ENCODE data around the gene ENTR1.

The ENTR1 gene

DNA sequence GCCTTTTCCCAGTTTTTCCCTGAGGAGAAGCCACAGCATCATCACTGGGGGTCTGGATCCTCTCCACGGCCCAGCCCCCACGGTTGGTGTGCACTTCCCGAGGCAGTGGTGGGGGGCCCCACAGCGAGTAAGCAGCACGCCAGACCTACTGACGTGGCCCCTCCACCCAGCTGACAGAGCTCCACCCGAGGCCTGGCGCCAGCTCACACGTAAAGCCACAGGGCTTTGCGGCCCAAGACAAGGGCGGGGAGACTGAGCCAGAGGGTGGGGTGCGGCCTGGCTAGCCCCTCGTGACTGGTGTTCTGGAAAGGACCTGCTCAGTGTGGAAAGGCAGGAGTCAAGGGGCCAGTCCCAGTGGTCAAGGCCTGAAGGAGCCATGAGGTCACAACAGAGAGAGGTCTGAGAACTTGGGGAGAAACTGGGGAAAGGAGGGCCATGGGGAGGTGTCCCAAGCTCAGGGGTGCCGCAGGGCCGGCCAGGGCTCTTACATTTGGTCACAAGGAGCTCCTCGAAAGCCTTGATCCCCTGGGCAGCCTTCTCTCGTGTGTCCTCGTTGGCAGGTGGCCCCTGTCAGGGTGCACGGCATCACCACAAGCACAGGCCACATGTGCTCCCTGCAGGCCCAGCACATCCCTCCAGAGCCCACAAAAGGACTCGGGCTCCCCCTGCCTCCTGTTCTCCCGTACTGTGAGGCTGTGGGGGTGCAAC lies 15.9 kb downstream of the ENTR1 start:
- no peak for DNase-seq

DNA sequence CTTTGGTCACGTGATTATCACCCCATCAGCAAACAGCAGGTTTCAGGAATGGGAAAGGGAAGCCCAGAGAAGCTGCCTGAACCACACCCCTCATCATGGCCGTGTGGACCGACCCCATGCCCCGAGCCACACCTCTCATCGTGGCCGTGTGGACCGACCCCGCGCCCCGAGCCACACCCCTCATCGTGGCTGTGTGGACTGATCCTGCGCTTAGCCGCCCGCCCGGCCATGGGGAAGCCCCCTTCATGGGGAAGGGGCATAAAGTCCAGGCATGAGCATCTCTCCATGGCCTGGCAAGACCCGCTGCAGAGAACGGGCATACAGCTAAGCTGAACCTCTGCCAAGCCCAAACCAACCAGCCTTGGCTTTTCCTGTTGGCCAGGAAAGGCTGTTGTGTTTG lies 16.9 kb downstream of the ENTR1 start:
- no peak for DNase-seq

DNA sequence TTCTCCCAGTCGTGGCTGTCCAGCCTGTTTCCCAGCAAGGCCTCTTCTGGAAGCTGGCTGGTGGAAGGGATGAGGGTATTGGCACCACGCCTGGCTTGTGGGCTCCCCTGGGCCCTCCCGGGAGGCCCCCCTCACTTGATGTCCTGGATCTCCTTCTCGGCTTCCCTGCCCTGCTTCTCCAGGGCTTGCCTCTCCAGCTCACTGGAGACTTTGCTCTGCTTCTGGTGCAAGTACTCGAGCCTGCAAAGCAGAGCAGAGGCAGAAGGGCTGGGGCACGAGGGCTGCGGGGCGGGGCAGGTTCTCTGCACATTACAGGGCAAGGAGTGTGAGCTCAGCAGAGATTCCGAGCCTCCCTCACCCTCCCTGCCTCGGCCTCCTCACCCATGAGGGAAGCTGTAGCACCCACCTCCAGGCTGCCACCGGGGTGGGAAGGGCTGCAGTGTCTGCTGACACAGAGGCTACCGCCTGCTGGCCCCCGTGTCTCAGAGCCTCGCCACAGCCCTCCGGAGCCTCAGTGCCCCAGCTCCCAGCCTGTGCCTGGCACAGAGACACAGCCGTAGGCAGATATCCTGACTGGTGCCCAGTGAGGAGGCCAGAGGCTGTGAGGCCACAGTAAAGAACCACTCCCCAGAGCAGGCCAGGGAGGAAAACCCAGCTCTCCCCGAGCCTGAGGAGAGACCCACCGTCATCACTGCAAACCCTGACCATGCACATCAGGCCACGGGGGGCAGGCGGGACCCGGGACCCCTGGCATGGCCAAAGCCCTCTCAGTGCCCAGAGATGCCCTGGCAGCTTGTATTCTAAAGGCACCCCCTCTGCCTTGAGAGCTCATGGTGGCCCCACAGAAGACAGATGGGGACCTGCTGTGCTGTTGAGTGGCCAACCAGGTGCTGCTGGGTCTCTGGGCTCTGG lies 17.6 kb downstream of the ENTR1 start:
- no peak for DNase-seq

DNA sequence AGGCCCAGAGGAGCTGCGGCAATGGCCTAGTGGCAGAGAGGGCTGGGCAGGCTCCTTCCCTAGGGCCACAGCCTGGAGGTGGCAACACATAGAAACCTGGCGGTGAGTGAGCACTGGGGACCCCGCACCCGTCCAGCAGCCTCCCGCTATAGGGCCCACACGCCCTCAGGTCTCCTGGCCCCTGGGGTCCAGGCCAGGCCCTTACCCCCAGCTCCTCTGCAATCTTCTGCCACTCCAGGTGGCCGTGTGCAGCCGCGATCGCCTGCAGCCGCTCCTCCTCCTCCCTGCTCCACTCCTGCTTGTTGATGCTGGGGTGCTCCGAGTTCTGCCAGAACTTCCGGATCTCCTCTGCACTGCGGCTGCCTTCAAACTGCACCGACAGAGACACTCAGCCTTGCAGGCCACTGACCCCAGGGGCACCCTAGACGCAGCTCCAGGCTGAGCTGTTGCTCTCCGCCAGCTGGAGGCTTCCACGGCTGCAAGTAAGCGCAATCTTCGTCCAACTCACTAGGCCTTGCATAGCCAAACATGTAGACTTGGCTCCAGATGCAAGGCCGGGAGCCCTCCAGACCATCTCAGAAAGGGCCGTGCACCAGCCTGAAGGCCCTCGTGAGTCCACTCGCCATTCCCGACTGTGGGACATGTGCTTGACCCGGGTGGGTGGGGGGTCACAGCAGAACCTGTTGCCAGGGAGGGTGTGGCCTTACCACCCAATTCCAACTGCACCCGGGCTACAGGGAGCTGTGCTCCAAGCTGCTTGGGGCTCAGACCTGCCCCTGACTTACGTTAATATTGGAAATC lies 18.5 kb downstream of the ENTR1 start:
- no peak for DNase-seq

DNA sequence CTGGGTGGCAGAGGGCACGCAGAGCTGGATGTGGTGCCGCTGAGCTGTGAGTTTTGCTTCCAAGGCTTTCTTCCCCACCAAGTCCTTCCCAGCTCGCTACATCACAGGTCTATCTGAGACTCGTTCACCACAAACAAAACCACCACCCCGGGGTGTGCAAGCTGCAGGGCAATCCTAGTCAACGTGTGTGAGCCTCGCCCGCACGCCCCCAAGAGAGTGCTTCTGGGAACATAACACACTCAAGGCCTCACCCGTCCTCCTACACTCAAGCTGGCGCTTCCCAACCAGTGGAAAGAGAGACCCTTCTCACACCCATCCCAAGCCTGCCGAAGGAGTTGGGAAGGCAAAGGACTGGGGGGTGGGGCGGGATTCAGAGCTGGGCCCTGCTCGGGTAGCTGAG lies 21.0 kb downstream of the ENTR1 start:
- DNase-seq: no peak

DNA sequence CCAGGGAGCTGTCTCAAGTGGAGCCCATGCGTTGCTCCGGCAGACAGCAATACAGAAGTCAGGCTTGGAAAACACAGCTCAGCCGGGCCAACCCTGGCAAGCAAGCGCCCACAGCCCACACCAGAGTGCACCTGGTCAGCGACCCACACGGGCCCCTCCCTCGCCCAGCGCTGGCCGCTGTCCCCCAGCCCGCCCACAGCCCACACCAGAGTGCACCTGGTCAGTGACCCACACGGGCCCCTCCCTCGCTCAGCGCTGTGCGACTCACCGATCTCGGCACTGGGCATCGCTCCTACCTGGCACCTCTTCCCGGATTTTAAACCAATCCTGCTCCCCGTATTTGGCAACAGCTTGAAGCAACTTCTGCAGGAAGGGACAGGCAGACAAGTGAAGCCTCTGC lies 23.2 kb downstream of the ENTR1 start:
- no peak for DNase-seq

DNA sequence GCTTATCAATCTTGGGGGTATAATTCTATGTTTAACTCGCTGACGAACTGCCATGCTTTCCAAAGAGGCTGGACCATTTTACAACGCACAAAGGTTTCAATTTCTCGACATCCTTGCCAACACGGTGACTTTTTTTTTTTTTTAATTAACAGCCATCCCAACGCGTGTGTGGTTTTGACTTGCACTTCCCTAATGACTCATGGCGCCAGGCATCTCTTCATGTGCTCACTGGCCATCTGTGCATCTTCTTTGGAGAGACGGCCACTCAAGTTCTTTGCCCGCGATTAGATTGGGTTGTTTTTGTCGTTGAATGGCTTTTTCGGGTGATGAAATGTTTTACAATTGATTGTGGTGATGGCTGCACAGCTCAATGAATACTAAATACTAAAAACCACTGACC lies 24.4 kb downstream of the ENTR1 start:
- no peak for DNase-seq

DNA sequence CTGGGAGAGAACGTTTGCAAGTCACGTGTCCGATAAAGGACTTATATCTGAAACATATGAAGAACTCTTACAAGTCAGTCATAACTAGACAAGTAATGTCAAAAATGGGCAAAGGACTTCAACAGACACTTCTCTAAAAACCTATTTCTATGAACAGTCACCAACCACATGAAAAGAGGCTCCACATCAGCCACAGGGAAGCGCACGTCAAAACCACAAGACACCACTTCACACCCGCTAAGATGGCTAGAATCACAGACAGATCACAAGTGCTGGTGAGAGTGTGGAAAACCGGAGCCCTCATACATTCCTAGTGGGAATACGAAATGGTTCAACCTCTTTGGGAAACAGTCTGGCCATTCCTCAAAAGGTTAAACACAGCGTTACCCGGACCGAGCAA lies 25.4 kb downstream of the ENTR1 start:
- no peak for DNase-seq

DNA sequence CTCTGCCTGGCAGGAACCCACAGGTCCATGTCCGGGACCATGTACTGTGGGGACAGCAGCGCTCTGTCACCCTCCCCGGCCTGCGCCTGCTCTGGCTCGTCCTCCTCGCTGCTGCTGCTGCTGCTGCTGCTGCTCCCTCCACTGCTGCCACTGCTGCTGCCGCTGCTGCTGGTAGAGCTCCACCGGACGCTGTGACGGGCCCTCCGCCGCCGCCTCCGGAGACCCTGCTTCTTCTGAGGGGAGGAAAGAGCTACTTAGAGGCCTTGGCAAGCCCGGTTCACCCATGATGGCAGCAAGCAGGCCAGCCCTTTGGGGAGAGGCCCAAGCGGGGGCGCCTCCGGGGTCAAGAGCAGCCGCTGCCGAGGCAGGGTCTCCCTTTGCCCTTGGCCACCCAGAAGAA lies 27.0 kb downstream of the ENTR1 start:
- no peak for DNase-seq

DNA sequence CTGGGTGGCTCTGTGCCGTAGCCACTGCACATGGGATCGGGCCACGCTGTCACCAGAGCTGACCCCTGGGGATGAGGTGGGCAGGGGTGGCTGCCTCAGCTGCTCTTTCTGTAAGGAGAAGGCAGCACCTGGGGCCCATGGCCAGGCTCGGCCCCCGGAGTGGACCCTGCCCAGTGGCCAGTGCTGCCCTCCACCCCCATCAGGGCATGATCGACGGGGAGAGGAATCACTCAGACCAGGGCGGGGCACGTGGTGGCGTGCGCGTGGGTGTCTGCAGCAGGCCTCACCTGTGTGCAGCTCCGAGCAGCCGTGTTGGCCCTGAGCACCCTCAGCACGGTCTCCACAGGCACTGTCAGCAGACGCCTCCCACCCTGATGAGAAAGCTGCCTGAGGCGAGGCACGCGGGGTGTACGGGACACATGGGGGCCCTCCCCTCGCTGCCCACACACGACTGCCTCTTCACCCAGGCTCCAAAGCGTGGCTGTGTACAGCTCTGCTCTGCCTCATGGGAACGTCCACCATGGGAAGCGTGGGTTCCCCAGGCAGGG lies 28.4 kb downstream of the ENTR1 start:
- DNase-seq: no peak

DNA sequence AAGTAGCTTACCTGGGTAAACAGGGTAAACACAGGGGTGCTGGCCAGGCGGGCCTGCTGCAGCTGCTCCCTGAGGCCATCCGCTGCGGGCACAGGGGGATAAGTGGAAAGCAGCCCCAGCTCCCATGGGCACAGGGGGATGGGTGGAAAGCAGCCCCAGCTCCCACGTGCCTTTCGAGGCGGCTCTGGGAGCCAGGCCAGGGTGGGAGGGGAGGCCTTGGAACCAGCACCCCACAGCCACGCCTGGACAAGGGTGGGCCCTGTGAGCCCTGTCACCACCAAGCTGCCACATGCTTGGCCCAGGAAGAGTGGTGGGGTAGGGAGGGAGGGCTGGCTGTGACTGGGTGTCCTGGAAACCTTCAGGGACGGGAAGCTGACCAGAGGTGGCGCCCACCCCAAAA lies 29.1 kb downstream of the ENTR1 start:
- no peak for DNase-seq

DNA sequence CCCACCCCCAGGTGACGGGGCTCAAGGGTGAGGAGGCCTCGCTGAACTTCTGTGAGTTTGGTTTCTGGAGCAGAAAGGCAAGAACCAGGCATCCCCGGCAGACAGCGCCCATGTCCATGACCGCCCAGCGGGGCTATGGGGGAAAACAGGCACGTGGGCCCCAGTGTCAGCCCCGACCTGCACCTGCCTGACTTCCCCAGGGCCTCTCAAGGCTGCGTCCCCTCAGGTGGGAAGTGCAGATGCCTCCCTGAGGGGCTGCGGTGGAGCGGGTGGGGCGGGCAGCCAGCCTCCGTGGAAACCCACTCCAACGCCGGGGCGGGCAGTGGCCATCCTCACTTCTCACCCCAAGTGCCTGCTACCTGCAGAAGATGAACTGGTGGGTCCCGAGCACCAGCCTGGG lies 30.0 kb downstream of the ENTR1 start:
- DNase-seq: no peak

DNA sequence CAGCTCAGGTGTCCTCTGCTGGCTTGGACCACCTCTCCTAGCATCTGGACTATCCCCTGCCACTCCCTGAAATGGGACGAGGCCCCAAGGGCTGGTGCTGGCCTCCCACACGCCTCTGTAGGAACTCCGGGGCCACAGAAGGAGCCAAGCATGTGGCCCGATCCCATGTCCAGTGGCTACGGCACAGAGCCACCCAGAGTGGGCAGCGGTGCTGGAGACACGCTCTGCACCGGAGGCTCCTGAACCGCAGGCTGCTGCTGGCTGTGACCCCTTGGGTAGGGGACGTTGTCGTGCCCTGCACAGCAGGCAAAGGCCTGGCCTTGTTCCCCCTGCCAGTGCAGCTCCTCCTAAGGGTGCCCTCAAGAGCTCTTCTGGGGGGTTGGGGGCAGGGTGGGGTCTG lies 30.5 kb downstream of the ENTR1 start:
- no peak for DNase-seq

DNA sequence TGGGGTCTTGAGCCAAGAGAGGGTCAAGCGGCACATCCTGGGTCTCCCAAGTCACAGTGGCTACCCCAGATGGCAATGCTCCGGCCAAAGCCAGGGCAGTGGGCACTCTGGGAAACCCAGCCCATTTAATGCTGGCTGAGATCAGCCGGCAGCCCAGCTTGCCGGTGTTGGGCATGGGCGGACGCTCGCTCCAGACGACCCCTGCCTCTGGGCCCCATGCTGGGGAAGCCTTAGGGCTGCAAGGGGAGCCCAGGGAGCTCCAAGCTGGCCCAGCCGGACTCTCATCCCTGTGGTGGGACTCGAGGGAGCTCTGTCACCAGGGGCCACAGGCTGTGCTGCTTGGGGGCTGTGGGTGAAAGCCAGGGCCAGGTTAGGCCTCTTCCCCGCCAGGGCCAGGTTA lies 31.0 kb downstream of the ENTR1 start:
- no peak for DNase-seq

DNA sequence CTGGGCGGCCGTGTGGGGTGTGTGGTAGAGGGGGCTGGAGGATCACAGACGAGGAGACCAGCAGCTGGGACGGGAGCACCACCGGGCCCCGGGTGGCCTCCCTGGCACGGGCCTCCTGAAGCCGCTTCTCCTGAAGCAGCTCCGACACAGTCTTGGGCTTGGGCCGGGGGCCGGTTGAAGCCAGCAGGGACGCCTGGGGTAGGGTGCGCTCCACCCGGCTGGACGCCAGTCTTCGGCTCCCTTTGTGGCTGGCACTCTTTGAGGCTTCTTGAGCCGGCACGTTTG lies 31.5 kb downstream of the ENTR1 start:
- DNase-seq: no peak

DNA sequence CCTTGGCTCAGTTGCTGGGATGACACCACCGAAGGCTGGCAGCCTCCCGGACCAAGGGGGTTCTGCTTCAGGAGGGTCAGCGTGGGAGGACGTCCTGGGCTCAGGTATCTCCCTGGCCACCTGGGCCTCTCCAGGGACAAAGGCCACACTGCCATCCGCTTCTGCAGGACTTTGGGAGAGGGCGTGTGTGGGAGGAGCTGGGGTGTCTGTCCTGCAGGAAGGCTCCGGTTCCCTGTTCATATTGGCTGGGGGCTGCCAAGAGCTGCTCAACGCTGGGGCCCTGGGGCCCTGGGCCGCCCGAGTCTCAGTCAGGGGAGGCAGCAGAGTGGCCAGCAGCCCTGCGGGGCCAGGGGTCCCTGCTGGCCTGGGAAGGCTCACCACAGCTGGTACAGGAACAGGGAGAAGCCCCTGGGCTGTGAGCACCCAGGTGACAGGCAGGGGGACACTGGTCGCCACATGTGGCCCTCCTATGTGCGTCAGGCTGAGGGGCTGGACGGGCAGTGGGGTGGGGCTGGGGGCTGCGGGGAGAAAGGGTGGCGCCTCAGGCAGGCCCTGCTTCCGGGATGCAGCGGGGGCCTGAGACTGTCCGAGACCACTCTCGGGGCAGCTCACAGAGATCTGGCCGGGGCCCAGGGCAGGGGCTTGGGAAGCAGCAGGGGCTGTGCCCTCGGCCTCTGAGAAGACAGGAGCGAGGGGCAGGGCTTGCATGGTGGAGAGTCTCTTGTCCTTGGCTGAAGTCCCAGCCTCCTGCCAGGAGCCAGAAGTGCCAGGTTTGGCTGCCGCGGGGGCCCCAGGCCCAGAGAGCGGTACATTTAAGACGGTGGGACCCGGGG lies 32.0 kb downstream of the ENTR1 start:
- no peak for DNase-seq

DNA sequence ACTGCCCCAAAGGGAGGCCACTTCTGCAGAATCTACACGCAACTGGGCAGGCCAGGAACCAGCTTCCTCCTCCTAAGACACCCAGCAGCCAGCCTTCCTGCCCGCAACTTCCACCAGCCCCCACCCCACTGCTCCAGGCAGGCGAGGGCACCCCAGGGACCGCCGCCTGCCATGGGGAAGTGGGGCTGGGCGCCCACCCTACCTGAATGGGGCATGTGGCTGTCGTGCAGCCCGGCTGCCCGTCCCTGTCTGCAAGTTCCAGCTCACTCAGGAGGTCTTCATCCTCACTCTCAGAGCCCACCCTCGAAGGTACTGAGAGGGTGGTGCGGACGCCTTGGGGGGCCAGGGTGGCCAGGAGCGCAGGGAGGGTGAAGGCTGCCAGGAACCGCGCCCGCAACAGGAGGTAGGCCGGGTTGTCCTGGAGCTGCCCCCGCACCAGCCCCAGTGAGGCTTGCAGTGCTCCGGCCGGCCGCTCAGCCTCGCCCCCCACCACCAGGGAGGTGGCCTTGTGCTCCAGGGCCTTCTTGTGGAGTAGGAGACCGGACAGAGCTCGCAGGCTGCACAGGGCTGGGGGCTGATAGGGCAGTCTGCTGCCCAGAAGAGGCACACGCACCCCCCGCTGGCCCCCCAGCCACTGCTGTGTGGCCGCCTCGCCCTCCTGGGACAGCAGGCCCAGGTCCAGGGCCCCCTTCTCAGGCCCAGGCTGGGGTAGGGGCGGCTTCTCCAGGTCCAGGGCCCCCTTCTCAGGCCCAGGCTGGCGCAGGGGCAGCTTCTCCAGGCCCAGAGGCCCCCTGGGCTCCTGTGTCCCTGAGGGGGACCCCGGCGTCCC lies 32.9 kb downstream of the ENTR1 start:
- DNase-seq: no peak

DNA sequence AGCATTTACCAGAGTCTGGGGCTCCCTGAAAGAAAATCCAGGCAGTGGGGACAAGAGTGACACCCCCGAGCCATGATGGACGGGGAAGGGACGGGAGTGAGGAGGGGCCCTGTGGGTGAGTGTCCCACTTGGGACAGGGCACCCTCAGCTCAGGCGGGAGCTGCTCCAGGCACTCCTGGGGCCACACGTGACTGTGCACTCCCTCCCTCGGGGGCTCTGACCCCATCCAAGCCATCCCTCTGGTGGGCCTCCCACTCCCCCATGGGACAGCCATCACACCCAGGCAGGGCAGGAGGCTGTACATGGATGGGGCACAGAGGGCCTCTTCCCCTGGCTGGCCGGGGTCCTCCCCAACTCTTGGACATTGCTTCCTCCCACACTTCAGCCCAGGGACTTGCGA lies 34.0 kb downstream of the ENTR1 start:
- no peak for DNase-seq

DNA sequence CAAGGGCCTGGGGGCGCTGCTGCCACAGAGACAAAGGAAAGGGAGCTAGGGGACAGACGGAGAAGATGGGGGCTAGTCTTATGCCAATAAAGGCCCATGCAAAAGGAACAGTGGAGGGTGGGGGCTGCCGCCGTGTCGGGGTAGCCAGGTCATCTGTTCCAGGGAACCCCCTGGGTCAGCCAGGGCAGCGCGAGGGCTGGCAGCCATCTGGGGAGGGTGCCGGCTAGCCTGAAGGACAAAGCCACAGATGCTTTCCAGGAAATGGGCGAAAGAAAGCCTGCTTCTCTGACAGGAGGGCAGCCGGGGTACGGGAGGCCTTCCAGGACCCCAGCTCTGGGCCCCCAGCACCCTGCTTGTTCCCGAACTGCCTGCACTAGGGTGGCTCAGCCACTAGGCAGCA lies 35.3 kb downstream of the ENTR1 start:
- no peak for DNase-seq

DNA sequence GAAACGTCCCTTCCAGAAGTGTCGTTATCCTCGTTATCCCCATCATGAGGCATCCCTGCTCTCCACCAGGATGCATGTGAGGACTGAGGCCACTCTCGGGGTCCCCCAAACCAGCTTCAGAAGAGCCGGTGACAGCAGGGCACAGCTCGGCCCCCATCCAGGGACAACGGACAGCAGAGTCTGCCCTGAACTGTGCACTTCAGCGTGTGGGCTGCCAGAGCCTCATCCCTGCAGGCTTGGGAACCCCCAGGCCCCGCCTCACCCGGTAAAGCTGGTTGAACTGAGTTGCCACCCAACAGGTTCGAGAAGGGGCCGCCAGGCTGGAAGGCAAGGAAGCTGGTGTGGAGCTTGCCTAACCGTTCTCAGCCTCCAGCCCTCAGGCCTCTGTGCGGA lies 36.2 kb downstream of the ENTR1 start:
- DNase-seq: no peak

DNA sequence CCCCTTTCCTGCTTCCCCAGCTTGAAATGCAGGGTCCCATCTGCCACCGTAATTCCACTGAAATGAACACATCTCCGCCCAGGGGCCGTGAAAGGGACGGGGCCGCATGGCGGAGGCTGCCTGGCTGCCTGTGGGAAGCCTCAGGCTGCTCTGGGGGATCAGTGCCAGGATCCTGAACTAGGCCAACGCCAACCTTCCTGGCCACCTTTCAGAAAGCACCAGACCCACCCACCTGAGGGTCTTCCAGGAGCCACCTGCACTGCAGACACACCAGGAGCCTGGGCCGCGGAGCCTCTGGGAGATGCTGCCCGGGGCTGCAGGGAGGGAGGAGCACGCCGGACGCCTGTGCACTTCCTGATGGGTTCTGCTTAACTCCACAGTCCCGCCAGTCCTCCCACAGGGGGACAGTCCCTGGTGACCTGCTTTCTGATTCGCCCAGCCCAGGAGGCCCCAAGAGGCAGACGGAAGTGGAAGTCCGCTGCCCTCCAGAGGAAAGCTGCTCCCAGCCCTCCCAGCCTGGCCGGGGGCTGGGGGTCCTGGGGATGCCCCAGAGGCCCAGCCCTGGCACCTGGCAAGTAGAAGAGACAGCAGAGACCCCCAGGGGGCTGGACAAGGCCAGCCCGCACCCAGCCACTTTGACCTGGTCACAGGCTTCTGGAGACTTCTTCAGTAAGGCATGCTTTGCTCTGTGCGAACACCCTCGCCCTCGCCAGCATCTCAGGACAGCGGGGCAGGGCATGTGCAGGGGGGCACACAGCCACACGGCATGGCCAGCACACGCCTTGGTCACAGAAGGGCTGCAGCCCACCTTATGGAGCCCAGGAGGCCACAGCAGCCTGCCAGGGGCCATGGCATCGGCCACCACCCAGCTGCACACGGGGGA lies 36.9 kb downstream of the ENTR1 start, which contains the start of gene CARD9:
Gene CARD9, minus strand, starts transcription at position 370 of the 883 bp plus-strand sequence. CDS start 1,591 bp downstream, outside the sequence.
- no peak for DNase-seq
